Esophagus muscularis mucosa (tissue), 4 donors: ENCODE measurements around the gene PCNX4. TPM values are rescaled to one million over a fixed set of nuclear protein-coding genes. Genes with fewer than 3 reads are reported as not detected.

Experiments
- DNase-seq: peaks from one replicate; pipeline ENCODE4 v3.0.0-alpha.2; 2017; ENCODE audit errors: extremely low spot score
- H3K27ac ChIP-seq, 4 donors: fragments of 200-600 bp; sonication (generic); replicated peaks in 1 of 4; 1 replicate in 3 of 4; 2 replicates in 1 of 4; pipeline ENCODE4 v1.5.1; 2016 to 2019; ENCODE audit warnings: mild to moderate bottlenecking in 1 of 4
- H3K27me3 ChIP-seq, 4 donors: fragments of 200-600 bp; sonication (generic); one replicate each; pipeline versions ENCODE4 v1.5.1 to v1.6.0; 2016 to 2019
- H3K36me3 ChIP-seq, 4 donors: fragments of 200-600 bp; sonication (generic); one replicate each; pipeline ENCODE4 v1.5.1; 2016 to 2019
- H3K4me1 ChIP-seq, 4 donors: fragments of 200-600 bp; sonication (generic); one replicate each; pipeline ENCODE4 v1.5.1; 2016 to 2019
- H3K4me3 ChIP-seq, 4 donors: fragments of 200-600 bp; sonication (generic); 1 replicate in 2 of 4; 2 replicates in 2 of 4; pipeline ENCODE4 v1.5.1; 2016 to 2019; ENCODE audit warnings: mild to moderate bottlenecking in 4 of 4, moderate library complexity in 1 of 4
- H3K9me3 ChIP-seq, 4 donors: fragments of 200-600 bp; sonication (generic); 1 replicate in 3 of 4; 2 replicates in 1 of 4; pipeline ENCODE4 v1.5.1; 2016 to 2019
- EP300 ChIP-seq: sonication (generic); formaldehyde crosslinking; IDR thresholded peaks from one replicate; pipeline ENCODE4 v1.6.1; 2017; ENCODE audit warnings: antibody characterized with exemption
- POLR2A ChIP-seq: fragments of 450-650 bp; IDR thresholded peaks from one replicate; pipeline ENCODE4 v1.6.1; 2017; ENCODE audit warnings: antibody characterized with exemption, moderate library complexity, mild to moderate bottlenecking, low read depth
- POLR2AphosphoS5 ChIP-seq, 2 donors: sonication (generic); formaldehyde crosslinking; IDR thresholded peaks; one replicate each; pipeline ENCODE4 v1.6.1; 2017; ENCODE audit warnings: antibody characterized with exemption in 2 of 2
- WGBS: methylation state at CpG from one replicate; pipeline ENCODE4 v1.1.5; 2018; 5-methylcytosine and 5-hydroxymethylcytosine counted together
- intact Hi-C: fragments of 100-400 bp; cut with DNase I; formaldehyde crosslinking; loops from one replicate; pipeline ENCODE4 v1.15.1; 2023
- total RNA-seq, 4 donors: library from RNA; depleted of rRNA; stranded (reverse); fragments of >200 nt; gene quantifications; one replicate each; pipeline versions ENCODE4 v1.1.0 to v1.2.1, GENCODE V29; 2016
- TF ChIP-seq, protein P1 (sequence below), 3 experiments: fragments of 200-600 bp in 2 of 3; fragments of 450-650 bp in 1 of 3; sonication (generic) in 2 of 3; IDR thresholded peaks; one replicate each; pipeline ENCODE4 v1.5.1; 2017 to 2019; ENCODE audit warnings: antibody characterized with exemption in 3 of 3, mild to moderate bottlenecking in 2 of 3, moderate library complexity in 1 of 3

PCNX4 gene
- total RNA-seq, 4 donors from 2014 or later, result 18.7 to 34.5 (median 26.3) TPM

DNA sequence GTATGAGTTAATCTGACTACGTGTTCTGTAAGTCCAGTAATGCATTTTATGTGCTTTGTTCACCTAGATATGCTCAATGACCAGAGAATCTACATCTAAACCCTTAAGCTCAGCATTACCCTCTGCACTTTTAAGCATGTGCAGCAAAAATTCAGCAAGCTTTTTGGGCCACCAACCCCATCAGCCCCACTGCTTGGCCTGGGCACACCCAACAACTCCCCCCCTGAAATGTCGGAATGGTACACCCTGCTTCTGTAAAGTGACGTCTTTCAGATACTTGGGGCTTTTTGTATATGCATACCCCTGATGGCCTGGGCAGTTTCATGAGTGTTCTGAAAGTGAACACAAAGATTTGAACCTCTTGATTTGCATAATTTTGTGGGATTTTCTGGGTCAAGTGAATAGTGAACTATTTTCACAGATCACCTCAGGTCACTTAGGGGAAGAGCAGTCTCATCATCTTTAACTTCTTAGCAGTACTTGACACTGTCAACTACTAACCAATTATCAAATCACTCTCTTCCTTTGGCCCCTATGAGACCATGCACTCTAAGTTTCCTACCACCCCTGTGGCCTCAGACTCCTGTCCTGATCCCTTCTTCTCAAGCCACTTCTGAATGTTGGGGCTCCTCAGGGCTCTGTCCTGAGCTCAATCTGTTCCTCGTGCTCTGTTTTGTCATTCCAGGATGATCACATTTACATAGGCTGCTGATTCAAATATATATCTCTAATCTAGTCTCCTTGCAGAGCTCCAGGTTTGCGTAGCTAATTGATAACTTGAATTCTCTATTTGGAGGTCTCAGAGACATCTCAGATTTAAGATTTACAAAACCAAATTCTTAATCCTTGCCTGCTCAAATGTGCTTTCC, 121.0 kb downstream of the PCNX4 start:
- Histone ChIP-seq H3K4me1 (peaks cover 6 to 37% (median 27%) of the 10 kb centered on the region in 4 donors), H3K9me3 (no peaks in the 10 kb centered on the region), H3K36me3 (no peaks in the 10 kb centered on the region), H3K27ac (no peak overlapping the region), H3K4me3 (no peak overlapping the region), H3K27me3 (no peaks in the 10 kb centered on the region)
- DNase-seq, result no peak
- WGBS, result 87% methylated on average over 5 of the region's 5 CpGs
- intact Hi-C loops, result no loop called here
- TF ChIP-seq, protein P1, sequence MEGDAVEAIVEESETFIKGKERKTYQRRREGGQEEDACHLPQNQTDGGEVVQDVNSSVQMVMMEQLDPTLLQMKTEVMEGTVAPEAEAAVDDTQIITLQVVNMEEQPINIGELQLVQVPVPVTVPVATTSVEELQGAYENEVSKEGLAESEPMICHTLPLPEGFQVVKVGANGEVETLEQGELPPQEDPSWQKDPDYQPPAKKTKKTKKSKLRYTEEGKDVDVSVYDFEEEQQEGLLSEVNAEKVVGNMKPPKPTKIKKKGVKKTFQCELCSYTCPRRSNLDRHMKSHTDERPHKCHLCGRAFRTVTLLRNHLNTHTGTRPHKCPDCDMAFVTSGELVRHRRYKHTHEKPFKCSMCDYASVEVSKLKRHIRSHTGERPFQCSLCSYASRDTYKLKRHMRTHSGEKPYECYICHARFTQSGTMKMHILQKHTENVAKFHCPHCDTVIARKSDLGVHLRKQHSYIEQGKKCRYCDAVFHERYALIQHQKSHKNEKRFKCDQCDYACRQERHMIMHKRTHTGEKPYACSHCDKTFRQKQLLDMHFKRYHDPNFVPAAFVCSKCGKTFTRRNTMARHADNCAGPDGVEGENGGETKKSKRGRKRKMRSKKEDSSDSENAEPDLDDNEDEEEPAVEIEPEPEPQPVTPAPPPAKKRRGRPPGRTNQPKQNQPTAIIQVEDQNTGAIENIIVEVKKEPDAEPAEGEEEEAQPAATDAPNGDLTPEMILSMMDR (IDR thresholded peaks at IDR 0.05), result no peak
- TF ChIP-seq EP300, result no peak
- TF ChIP-seq POLR2AphosphoS5 (IDR thresholded peaks at IDR 0.05), result no peak
- no peak for TF ChIP-seq POLR2A

DNA sequence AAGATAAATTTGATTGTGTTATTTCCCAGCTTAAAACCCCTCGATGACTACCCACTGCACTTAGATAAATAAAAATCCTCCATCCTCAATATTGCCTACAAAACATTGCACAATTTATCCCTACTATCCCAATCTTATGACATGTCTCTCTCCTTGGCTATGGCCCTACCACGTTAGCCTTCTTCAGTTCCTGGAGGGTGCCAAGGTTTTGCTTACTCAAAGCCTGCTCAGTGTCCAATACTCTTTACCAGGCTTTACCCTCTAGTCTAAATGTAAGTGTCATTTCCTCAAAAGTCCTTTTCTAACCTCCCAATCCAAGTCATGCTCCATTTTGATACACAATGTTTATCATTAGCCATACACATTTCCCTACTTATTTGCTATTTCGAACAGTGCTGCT, 122.3 kb downstream of the PCNX4 start:
- 66% methylated on average over 3 of the region's 3 CpGs for WGBS
- no peaks in the 10 kb centered on the region for H3K27me3 ChIP-seq
- H3K36me3 ChIP-seq, result no peaks in the 10 kb centered on the region
- TF ChIP-seq EP300, result no peak
- H3K4me3 ChIP-seq, result no peak overlapping the region
- intact Hi-C loops, result no loop called here
- peaks cover 6 to 44% (median 32%) of the 10 kb centered on the region in 4 donors for H3K4me1 ChIP-seq
- no peaks in the 10 kb centered on the region for H3K9me3 ChIP-seq
- no peak for DNase-seq
- H3K27ac ChIP-seq, result peak overlapping the region in 3 of 4 donors; percentile 44 to 68 (median 59)

DNA sequence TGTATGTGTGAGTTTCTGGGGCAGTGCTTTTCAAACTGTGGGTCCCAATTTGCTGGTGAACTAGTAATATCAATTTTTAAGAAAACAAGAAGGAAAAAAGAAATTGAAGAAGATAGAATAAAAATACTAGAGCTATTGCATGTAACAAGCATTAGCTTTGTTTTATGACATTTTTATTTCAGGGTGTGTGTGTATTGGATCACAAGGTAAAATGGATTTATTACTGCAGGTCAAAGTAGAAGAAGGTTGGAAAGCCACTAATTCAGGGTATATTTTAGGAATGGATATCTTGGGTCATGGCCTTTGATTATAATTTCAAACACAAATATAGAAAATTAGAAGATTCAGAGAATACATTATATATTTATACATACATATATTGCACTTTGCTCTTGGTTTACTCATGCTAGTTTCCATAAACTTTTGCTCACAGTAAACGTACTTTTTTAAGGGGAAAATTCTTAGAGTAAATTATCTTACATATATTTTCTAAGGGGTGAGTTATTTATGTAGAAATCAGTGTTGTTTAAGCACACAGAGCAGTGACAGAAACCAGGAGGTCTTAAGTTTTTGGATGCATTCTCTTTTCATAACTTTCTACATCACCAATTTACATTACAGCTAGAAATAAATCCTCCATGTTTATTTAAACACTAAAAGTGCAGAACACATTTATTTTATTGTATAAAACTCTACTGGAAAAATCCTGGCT, 122.8 kb downstream of the PCNX4 start:
- WGBS, result 20% methylated on average over 1 of the region's 1 CpG
- no peaks in the 10 kb centered on the region for H3K9me3 ChIP-seq
- H3K27ac ChIP-seq, result peak overlapping the region; percentile 44 to 69 (median 64)
- no peak for DNase-seq
- H3K4me3 ChIP-seq, result no peak overlapping the region
- TF ChIP-seq POLR2A (no peak), POLR2AphosphoS5 (IDR thresholded peaks at IDR 0.05) (no peak), EP300 (no peak)
- TF ChIP-seq, protein P1 (IDR thresholded peaks at IDR 0.05), result no peak
- H3K36me3 ChIP-seq, result no peaks in the 10 kb centered on the region
- H3K27me3 ChIP-seq, result no peaks in the 10 kb centered on the region
- intact Hi-C loops, result no loop called here
- peaks cover 6 to 44% (median 32%) of the 10 kb centered on the region in 4 donors for H3K4me1 ChIP-seq

DNA sequence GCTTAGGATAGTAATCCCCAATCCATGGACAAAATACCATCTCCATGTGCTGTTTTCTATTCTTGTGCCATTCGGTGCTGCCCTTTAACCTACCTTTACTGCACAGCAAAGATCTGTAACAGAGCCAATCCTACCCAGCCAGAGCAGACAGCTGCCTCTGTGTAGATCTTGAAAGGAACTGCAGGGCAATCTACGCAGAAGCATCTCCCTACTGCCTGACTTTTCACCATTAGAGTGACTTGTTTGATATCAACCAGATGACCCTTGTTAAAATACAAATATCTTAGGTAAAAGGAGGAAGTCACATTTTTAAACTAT, 123.4 kb downstream of the PCNX4 start:
- Histone ChIP-seq H3K27me3 (no peaks in the 10 kb centered on the region), H3K27ac (peak overlapping the region; percentile 44 to 69 (median 64)), H3K4me1 (peaks cover 6 to 44% (median 32%) of the 10 kb centered on the region in 4 donors), H3K36me3 (no peaks in the 10 kb centered on the region), H3K9me3 (no peaks in the 10 kb centered on the region), H3K4me3 (no peak overlapping the region)
- DNase-seq, result no peak
- TF ChIP-seq, protein P1 (IDR thresholded peaks at IDR 0.05), result no peak
- TF ChIP-seq EP300, result no peak
- TF ChIP-seq POLR2A, result no peak
- TF ChIP-seq POLR2AphosphoS5 (IDR thresholded peaks at IDR 0.05), result no peak
- intact Hi-C loops, result no loop called here
- WGBS, result 36% methylated on average over 2 of the region's 2 CpGs
